Activated naive CD8-positive, alpha-beta T cell treated with anti-CD3 and anti-CD28 coated beads, Interleukin-2, amount 50 U/mL, for 16 hours (primary cell): Measurements from ENCODE around the gene SLC22A12.
"Not testable (repeated sequence)": the region's sequence is repeated elsewhere in the genome, so short reads cannot be mapped to it uniquely, and the experiment has no call there.

Source experiments
- DNase-seq: peaks from one replicate; pipeline ENCODE4 v3.0.0-alpha.2; 2020; ENCODE audit warnings: low read depth, low spot score

SLC22A12 gene

DNA sequence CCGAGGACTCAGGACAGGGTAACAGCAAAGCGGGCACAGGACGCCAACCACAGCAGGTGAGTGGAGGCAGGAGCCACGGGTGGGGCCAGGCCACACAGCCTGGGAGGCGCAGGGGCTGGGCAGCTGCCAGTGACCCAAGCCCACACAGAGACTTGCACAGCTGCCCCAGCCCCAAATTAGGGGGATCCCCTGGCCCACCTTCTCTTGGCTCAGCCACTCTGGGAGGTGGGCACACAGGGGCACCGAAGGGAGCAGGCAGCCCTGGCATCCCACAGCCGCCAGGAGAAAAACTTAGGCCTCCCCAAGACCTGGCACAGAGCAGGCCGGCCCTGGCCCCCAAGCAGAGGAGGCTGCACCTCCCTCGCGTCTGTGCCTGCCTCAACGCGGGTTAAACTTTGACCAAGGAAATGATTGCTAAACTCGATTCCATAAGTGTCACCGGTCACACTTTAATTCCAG lies at the start of gene SLC22A12:
SLC22A12 (plus strand) TSS at position 458 of the 459 bp plus-strand sequence. CDS start 337 bp downstream, outside the sequence.
- DNase-seq = no peak

DNA sequence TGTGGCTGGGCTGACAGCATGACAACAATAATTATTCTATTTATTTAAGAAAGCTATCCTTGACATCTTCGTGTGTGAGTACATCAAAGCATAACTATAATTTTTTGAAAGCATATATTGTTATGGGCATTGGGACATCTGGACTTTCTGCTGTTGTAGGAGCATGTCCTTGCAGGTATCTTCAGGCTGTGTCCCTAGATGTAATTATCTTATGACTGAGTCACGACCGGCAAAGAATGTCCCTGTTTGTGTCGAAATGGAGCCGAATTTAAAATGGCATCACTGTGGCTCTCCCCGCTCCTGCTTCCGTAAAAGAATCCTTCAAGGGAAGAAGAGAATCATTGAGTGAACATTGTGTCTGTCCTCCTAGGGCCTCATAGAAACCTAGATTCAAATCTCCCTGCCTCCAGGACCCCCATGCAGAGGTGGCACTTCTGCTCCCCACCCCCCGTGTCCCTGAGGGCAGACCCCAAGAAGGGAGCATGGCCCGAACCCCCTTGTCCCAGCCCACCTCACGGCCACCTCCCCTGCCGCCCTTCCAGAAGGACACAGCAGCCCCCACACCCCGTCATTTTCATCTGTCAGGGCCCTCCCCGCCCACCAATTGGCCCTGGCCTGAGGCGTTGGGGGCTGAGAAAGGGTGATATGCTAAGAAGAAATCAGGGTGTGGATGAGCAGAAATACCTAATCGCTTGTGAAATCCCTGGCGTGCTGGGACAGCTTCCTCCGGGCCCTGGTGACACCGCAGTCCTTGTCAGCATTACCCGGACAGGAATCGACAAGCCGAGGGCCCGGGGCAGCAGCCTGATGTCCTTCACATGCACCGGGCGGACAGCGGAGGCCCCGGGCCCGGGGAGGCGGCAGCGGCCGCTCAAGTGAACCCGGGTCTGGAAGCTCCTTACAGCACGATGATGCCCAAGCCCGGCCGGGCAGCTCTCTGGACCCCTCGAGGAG lies 48.6 kb upstream of the SLC22A12 start:
- no peak for DNase-seq

DNA sequence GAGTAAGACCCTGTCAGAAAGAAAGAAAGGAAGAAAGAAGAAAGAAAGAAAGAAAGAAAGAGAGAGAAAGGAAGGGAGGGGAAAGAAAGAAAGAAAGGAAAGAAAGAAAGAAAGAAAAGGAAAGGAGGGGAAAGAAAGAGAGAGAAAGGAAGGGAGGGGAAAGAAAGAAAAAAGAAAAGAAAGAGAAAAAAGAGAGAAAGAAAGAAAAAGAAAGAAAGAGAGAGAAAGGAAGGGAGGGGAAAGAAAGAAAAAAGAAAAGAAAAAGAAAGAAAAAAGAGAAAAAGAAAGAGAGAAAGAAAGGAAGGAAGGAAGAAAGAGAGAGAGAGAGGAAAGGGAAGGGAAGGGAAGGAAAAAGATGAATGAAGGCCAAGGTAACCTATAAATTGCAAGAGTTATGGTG lies 47.2 kb upstream of the SLC22A12 start:
- no peak for DNase-seq

DNA sequence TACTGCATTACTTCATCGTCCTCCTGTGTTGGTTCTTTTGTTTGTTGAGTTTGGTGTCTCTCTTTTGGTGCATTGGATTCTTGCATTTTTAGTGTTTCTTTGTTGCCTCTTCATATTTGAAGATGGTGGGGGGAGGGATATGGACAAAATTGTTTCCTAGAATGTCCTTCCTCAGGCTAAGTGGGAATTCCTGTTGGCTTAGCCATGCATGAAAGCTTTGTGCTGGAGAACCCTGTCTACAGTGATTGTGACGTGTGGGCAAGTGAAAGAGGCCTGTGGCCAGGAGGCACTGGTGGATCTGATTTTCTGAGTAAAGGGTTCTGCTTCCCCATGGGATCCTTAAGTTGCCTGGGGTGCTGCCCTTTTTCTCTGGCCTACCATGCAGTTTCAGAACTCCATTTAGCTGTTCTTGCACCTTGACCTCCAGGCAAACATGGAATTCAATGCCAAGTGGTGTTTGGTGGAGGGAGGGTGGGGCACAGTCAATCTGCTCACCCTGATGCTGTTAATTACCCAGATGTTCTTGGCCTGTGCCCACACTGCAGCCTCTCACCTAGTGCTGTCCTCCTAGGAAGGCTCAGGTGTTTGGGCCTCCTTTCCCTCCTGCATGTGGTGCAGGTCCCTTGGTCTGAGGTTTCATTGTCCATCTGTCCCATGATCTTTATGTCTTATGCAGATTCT lies 46.3 kb upstream of the SLC22A12 start:
- no peak for DNase-seq

DNA sequence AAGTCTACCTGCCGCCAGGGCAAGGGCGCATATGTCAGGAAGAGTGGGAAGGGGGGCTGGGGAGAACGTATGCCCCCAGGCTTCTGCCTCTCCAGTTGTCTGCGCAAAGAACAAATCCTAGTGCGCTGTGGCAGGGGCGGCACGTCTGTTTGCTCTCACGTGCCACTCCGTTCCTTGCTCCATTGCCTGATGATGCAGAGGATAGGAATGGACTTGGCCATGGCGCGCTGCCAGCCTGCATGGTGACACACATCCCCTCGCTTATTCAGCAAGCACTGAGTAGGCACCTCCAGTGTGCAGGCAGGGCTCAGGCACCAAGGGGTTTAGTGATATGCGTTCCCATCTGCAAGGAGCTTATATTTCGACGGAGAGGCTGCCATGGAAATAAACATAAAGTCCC lies 45.4 kb upstream of the SLC22A12 start:
- no peak for DNase-seq

DNA sequence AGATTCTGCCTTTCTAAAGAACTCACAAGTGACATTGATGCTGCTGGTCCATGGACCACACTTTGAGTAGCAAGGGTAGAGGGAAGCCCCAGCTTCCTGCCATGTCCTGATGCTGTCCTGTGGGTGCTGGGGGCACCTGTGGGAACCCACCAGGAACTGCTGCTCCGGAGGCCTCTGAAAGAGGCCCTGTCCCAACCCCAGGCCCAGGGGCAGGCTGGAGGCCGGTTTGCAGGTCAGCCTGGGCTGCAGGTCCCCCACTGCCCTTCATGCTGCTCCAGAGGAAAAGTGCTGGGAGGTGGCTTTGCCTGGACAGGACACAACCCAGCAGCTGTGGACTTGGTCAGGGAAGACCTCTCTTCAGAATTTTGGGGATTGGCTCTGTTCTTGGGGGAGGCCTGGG lies 44.8 kb upstream of the SLC22A12 start:
- DNase-seq = no peak

DNA sequence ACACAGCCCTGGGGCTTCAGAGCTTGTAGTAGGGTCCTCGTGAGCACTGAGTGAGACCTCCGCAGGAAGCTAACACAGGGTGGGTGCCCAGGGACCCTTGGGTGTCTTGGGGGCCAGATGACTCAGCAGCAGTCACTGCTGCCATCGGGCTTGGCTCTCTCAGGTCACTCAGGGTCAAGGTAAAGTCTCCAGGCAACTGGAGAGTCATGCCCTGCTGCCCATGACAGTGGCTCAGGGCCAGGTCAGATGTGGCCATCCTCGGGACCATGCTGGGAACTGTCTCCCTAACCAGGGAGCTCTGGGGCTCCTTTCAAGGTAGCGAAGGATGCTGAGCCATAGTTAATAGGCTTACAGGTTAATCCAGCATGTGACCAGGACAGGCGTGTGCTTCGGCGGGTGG lies 44.4 kb upstream of the SLC22A12 start:
- DNase-seq = no peak

DNA sequence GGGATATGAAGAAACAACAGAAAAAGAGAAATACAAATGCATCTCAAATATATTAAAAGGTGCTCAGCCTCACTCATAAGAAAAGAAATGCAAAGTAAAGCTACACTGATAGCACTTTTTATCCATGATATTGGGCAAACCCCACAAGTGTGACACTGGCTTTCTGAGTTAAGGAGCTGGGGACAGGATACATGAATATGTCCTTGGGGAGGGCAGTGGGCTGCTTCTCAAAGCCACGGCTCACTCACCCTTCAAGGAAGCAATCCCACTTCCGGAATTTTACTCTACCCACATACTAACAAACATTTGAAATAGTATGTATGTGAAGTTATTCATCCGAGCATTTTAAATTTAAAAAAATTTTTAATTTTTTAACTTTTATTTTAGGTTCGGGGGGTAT lies 41.1 kb upstream of the SLC22A12 start:
- no peak for DNase-seq

DNA sequence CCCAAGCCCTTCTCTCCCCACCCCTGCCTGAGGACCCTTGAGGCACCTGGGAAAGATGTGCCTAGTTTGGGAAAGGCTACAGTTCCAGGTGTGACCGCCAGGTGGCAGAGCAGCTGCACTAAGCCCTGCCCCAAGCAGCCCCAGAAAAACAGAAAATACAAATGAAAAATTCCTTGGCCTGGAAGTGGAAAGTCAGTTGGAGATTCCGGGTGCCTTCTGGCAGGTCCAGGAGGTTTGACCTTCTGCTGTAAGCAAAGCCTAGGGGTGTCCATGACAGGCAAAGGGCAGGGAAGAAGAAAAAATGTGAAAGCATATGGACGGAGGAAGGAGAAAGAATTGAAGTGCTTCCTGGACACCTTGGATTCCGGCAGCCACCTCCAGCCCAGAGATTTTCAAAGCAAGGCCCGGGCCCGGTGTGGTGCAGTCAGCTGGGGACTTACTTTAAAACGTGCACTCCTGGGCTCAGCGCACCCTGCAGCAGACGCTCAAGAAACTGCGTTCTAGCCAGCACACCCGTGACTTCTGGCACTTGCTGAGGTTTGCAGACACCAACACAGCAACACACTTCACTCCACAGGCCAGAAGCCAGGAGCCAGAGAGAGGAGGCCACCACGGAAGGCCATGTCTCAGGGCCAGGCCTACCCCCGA lies 37.3 kb upstream of the SLC22A12 start:
- peak; percentile 13 for DNase-seq

DNA sequence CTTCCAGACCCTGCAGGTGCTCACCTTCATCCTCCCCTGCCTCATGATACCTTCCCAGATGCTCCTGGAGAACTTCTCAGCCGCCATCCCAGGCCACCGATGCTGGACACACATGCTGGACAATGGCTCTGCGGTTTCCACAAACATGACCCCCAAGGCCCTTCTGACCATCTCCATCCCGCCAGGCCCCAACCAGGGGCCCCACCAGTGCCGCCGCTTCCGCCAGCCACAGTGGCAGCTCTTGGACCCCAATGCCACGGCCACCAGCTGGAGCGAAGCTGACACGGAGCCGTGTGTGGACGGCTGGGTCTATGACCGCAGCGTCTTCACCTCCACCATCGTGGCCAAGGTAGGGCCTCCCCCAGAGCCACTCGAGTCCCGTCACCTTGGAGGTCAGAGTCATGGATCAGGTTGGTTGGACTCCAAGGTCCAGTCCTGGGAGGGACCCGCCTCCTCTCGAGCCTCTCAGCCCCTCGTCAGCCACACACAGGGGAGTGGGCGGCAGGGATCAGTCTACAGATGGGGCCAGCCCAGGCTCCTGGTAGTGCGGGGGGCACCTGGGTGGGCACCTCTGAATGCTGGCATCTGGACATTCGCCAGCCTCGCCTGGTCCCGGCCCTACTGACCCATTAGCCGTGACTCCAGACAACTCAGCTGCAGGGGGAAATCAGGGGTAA lies 34.8 kb upstream of the SLC22A12 start:
- DNase-seq = no peak

DNA sequence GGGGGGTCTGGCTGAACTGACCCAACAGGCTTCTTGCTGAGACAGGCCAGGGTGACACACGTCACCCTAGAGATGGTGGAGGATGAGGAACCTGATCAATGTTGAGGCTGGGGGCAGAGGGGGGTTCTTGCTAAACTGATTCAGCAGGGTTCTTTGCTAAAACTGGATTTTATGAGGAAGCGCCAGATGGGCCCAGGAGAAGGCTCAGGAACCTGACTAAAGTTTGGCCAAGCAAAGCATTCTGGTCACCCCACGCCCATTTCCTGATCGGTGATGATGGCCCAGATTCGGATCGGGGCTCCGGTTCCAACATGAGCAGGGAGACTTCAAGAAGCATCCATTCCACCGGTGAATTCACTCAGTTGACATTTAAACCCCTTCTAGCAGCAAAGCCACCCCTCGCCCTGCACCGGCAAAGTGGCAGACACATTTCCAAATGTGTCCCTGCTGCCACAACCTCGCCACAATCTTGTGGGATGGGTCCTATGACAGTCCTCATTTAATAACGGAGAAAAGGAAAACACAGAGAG lies 34.2 kb upstream of the SLC22A12 start:
- no peak for DNase-seq

DNA sequence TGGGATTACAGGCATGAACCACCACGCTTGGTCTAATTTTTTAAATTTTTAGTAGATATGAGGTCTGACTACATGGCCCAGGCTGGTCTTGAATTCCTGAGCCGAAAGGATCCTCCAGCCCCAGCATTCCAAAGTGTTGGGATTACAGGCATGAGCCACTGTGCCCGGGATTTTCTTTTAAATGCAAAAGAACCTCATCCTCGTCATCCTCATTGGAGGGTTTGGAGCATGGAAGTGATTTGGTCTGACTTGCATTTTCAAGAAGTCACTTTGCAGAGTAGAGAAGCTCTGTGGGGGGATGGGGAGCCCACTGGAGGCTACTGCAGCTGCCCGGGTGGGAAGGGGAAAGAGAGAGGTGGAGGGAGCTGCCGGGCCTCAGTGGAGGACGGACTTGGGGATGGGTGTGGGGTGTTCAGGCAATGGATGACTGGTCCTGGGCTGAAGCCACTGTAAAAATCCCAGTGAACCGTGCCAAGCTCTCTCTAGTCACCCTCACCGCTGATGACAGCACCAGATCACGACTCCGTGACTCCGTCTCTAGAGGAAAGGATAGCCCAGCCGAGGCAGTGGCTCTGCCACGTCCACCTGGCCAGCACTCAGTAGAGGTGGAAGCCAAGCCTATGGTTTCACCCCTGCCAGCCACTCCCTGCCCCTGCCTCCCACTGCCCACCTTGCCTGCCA lies 32.8 kb upstream of the SLC22A12 start:
- no peak for DNase-seq

DNA sequence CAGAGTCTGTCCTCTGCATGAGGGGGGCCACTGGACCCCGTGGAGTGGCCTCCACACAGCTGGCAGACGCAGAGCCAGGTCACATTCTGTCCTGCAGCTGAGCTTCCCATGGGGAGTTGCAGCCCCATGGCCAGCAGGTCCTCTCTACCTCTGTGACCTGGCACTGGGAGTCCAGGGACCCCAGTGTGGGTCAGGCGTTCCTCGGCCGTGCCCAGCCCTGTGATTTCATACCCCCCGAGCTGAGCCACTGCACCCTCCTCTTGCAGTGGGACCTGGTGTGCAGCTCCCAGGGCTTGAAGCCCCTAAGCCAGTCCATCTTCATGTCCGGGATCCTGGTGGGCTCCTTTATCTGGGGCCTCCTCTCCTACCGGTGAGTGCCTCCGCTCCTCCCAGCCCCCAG lies 32.2 kb upstream of the SLC22A12 start:
- DNase-seq = no peak

DNA sequence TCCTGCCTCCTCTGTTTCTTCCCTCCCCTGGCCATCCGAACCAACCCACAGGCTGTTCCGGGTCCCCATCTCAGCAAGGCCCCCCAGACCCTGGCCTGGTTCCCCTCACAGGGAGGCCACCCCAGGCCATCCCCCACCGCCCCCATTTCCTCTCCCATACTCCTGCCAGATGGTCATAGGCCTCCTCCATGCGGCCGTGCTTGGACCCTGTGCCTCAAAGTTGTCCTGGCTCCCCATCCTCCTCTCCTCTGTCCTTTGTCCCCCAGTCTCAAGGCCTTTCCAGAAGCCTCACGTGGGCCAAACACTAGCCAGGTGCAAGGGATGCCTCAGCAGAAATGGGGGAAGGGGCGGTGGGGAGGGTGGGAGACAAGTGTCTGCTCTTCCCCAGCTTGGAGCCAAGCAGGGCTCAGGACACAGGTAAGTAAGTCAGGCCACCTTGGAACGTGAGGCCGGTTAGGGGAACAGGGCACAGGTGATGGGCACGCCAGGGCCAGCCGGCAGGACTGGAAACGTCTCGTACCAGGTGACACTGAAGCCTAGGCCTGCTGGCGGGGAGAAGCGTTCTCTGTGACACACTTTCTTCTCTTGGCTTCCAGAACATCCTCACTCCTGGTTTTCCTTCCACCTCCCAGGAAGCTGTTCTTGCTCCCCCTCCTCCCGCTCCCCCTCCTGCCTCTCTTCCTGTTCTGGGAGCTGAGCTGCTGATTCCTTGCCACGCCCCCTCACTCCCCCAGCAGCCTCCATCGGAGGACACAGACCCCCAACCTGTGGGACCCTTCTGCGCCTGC lies 31.5 kb upstream of the SLC22A12 start:
- no peak for DNase-seq

DNA sequence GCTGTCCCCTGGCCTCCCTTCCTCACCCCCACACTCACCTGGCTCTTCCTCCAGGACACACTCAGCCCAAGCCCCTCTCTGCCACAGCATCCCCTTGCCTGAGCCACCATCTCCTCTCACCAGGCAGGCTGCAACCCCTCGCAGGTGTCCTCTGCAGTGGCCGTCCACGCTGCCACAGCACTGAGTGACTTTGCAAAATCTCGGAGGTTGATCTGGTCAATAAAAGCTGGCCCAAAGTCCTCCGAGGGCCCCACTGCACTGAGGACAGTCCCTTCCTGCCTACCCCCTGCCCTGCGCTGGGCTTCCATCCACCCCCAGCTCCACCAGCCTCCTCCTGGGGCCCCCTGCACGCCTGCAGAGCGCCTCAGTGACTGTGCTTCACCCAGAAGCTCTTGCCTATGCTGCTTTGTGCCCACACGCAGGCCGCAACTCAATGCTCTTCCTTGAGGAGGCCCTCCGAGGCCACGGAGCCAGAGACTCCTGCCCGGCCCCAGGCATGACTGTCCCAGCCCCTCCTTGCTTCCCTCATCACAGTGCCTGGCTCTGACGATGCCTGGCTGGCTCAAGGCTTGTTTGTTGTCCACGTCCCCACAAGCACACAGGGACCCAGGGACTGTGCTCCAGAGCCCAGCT lies 30.8 kb upstream of the SLC22A12 start:
- DNase-seq = no peak

DNA sequence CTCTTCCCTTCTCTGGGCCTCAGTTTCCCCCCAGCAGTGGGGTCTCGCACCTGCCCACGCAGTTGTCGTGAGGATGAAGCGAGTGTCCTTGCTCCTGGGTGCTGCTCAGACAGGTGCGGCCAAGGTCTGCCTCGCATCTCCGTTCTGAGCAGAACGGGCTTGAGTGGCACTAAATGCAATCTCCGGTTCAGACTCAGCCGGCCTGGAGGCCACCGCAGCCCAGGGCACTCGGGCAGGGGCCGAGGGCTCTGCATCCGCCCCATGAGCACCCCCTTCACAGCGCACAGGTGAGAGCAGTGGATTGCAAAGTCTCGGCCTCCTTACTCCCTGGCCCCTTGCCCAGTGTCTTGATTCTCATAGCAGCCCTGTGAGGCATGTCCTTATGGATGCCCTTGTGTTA lies 30.1 kb upstream of the SLC22A12 start:
- DNase-seq = no peak

DNA sequence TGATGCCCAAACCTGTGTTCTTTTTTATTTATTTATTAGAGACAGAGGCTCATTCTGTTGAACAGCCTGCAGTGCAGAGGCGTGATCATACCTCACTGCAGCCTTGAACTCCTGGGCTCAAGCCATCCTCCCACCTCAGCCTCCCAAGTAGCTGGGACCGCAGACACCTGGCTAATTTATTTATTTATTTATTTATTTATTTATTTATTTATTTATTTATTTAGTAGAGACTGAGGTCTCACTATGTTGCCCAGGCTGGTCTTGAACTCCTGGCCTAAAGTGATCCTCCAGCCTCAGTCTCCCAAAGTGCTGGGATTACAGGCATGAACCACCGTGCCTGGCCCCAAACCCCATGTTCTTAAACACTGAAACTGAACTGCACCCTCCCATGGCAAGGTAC lies 29.6 kb upstream of the SLC22A12 start:
- DNase-seq = not testable (repeated sequence)

DNA sequence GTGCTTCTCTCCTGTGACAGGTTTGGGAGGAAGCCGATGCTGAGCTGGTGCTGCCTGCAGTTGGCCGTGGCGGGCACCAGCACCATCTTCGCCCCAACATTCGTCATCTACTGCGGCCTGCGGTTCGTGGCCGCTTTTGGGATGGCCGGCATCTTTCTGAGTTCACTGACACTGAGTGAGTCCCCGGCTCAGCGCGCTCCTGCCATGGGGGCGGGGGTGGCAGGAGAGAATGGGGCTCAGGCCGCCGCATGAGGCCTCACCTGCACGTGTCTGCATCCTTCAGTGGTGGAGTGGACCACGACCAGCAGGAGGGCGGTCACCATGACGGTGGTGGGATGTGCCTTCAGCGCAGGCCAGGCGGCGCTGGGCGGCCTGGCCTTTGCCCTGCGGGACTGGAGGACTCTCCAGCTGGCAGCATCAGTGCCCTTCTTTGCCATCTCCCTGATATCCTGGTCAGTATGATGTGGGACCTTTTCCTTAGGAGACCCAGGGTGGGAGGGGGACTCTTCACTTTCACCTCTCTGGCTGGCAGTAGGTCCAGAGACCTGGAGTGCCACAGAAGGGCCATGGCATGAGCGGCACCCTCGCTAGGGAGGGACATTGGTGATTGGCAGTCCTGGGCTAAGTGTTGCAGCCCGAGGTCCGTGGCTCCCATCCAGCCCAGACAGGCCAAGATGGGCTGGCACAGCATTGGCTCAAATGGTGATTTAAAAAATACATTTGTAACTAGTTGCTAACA lies 28.9 kb upstream of the SLC22A12 start:
- no peak for DNase-seq
